HEK293T (cell line): ENCODE measurements around the gene RAB15.
"Not testable (repeated sequence)": the region's sequence is repeated elsewhere in the genome, so short reads cannot be mapped to it uniquely, and the experiment has no call there.

Experiments
- CTCF ChIA-PET: fragments of 350-600 bp; formaldehyde crosslinking; extraction: SDS; loops from one replicate; lab custom pipeline; 2021; ENCODE audit warnings: antibody characterized with exemption, inconsistent platforms; lab: Yijun Ruan, JAX
- POLR2A ChIA-PET: fragments of 350-600 bp; formaldehyde crosslinking; extraction: SDS; loops from one replicate; lab custom pipeline; 2020; ENCODE audit warnings: antibody characterized with exemption, inconsistent platforms; lab: Yijun Ruan, JAX
- DNase-seq: peaks from one replicate; pipeline ENCODE4 v3.0.0; 2012; ENCODE audit warnings: mixed read lengths; ENCODE audit errors: extremely low spot score
- ARNT ChIP-seq: fragments of 450-650 bp; IDR thresholded peaks from 2 replicates; pipeline ENCODE4 v1.6.1; 2017; ENCODE audit warnings: mild to moderate bottlenecking
- BHLHE40 ChIP-seq: fragments of 450-650 bp; IDR thresholded peaks from 2 replicates; pipeline ENCODE4 v1.6.1; 2016; ENCODE audit warnings: mild to moderate bottlenecking, moderate library complexity, borderline replicate concordance
- CTBP1 ChIP-seq: fragments of 450-650 bp; IDR thresholded peaks from 2 replicates; pipeline ENCODE4 v1.6.1; 2016; ENCODE audit warnings: borderline replicate concordance
- ELF4 ChIP-seq: fragments of 450-650 bp; IDR thresholded peaks from 2 replicates; pipeline ENCODE4 v1.6.1; 2017; ENCODE audit warnings: antibody characterized with exemption
- FOXA1 ChIP-seq: fragments of 450-650 bp; IDR thresholded peaks from 2 replicates; pipeline ENCODE4 v1.6.1; 2016; ENCODE audit warnings: mild to moderate bottlenecking
- FOXK2 ChIP-seq: fragments of 450-650 bp; IDR thresholded peaks from 2 replicates; pipeline ENCODE4 v1.6.1; 2016; ENCODE audit warnings: mild to moderate bottlenecking
- FOXM1 ChIP-seq: fragments of 450-650 bp; IDR thresholded peaks from 2 replicates; pipeline ENCODE4 v1.6.1; 2017; ENCODE audit warnings: mild to moderate bottlenecking, borderline replicate concordance
- HDGF ChIP-seq: fragments of 450-650 bp; IDR thresholded peaks from 2 replicates; pipeline ENCODE4 v1.6.1; 2017; ENCODE audit warnings: antibody characterized with exemption, borderline replicate concordance
- L3MBTL2 ChIP-seq: fragments of 450-650 bp; conservative IDR thresholded peaks from 2 replicates; pipeline ENCODE4 v1.6.1; 2016; ENCODE audit warnings: mild to moderate bottlenecking
- LEF1 ChIP-seq: fragments of 450-650 bp; IDR thresholded peaks from 2 replicates; pipeline ENCODE4 v1.6.1; 2017; ENCODE audit warnings: mild to moderate bottlenecking, borderline replicate concordance
- NFRKB ChIP-seq: fragments of 450-650 bp; IDR thresholded peaks from 2 replicates; pipeline ENCODE4 v1.6.1; 2016; ENCODE audit warnings: mild to moderate bottlenecking, moderate library complexity
- SP1 ChIP-seq: fragments of 450-650 bp; IDR thresholded peaks from 2 replicates; pipeline ENCODE4 v1.6.1; 2017
- SUZ12 ChIP-seq: fragments of 450-650 bp; IDR thresholded peaks from 2 replicates; pipeline ENCODE4 v1.6.1; 2016; ENCODE audit warnings: mild to moderate bottlenecking
- TARDBP ChIP-seq: fragments of 450-650 bp; IDR thresholded peaks from 2 replicates; pipeline ENCODE4 v1.6.1; 2016
- ZNF384 ChIP-seq: fragments of 450-650 bp; IDR thresholded peaks from 2 replicates; pipeline ENCODE4 v1.6.1; 2016
- TF ChIP-seq, protein P1 (sequence below): fragments of 450-650 bp; IDR thresholded peaks from 2 replicates; pipeline ENCODE4 v1.6.1; 2016

Gene RAB15

GRCh38 chr14:64915029-64915424 lies 57.1 kb downstream of the RAB15 start:
- POLR2A ChIA-PET = interaction anchor here (0.5 to 1.8 kb wide), 11 partner anchors 9 to 220 kb away, joined by 3 to 8 read pairs (median 3); no protein-coding TSS in a partner anchor
- CTCF ChIA-PET = interaction anchor here (1.1 kb wide), 1 partner anchor 23 kb away, joined by 3 read pairs; no protein-coding TSS in a partner anchor
- no peak for DNase-seq
- TF ChIP-seq ZNF384 (no peak), ARNT (no peak), BHLHE40 (no peak), SP1 (no peak), L3MBTL2 (no peak), FOXM1 (no peak), FOXA1 (no peak), HDGF (no peak), ELF4 (no peak), SUZ12 (no peak)
- TF ChIP-seq, protein P1, sequence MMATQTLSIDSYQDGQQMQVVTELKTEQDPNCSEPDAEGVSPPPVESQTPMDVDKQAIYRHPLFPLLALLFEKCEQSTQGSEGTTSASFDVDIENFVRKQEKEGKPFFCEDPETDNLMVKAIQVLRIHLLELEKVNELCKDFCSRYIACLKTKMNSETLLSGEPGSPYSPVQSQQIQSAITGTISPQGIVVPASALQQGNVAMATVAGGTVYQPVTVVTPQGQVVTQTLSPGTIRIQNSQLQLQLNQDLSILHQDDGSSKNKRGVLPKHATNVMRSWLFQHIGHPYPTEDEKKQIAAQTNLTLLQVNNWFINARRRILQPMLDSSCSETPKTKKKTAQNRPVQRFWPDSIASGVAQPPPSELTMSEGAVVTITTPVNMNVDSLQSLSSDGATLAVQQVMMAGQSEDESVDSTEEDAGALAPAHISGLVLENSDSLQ = no peak

- peak; percentile 98 for DNase-seq
- POLR2A ChIA-PET = interaction anchor here (0.6 to 1.8 kb wide), 10 partner anchors 8 to 220 kb away, joined by 3 to 8 read pairs (median 3); no protein-coding TSS in a partner anchor
- TF ChIP-seq ELF4 (peak; percentile 75), SP1 (no peak)
- CTCF ChIA-PET = interaction anchor here (0.6 to 1.1 kb wide), 3 partner anchors 23 to 677 kb away, joined by 3 to 4 read pairs (median 3); no protein-coding TSS in a partner anchor
These were observed 57.7 kb downstream of the RAB15 start, which contains the start of gene CHURC1 for GRCh38 chr14:64914237-64915028. TSS of gene CHURC1 (plus strand) at chr14:64914455. CDS start at chr14:64914496, 41 bp downstream.

GRCh38 chr14:64913477-64913876 lies 58.7 kb downstream of the RAB15 start:
- DNase-seq, CTCF ChIA-PET: not testable (repeated sequence)
- POLR2A ChIA-PET = interaction anchor here (1.8 kb wide), 1 partner anchor 74 kb away, joined by 8 read pairs; no protein-coding TSS in a partner anchor

- no peak for TF ChIP-seq L3MBTL2
- TF ChIP-seq SUZ12 = no peak
- TF ChIP-seq, protein P1 = no peak
- no peak for TF ChIP-seq HDGF
- TF ChIP-seq NFRKB = no peak
- TF ChIP-seq FOXK2 = no peak
- TF ChIP-seq TARDBP = no peak
- POLR2A ChIA-PET = no interaction called here
- CTCF ChIA-PET = interaction anchor here (1.6 to 2.3 kb wide), 3 partner anchors 21 to 110 kb away, joined by 3 to 11 read pairs (median 9); no protein-coding TSS in a partner anchor
- no peak for DNase-seq
These were observed 59.9 kb downstream of the RAB15 start for GRCh38 chr14:64912261-64912660.

DNA sequence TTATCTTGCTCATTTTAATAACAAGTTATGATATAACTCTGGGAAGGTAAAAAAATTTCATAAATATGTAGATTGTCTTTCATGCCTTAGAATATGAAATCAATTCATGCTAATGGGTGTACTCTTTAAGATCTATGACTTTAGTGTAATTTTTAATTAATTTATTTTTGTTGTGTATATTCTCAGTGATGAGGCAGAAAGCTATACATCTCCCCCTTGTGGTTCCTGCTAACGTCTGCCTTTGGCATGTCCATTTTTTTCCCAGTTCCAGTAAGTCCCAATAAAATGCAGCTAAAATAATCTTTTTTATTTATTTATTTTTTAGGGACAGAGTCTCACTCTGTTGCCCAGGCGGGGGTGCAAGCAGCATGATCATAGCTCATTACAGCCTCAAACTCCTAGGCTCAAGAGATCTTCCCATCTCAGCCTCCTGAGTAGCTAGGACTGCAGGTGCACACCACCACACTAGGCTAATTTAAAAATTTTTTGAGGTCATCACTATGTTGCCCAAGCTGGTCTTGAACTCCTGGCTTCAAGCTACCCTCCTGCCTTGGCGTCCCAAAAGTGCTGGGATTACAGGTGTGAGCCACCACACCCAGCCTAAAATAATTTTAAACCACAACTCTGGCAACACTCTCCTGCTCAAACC lies 61.2 kb downstream of the RAB15 start:
- no peak for TF ChIP-seq NFRKB
- TF ChIP-seq, protein P1 = no peak
- TF ChIP-seq FOXK2 = no peak
- TF ChIP-seq LEF1 = no peak
- peak; percentile 68; the same call in 1 of the 2 replicates for TF ChIP-seq ZNF384
- ChIA-PET CTCF (interaction anchor here (0.5 to 2.3 kb wide), 20 partner anchors 14 to 532 kb away, joined by 3 to 27 read pairs (median 4); partner anchors contain the start of gene SPTB), POLR2A (interaction anchor here (1.6 kb wide), 1 partner anchor 76 kb away, joined by 4 read pairs; no protein-coding TSS in a partner anchor)
- DNase-seq = peak; percentile 29

DNA sequence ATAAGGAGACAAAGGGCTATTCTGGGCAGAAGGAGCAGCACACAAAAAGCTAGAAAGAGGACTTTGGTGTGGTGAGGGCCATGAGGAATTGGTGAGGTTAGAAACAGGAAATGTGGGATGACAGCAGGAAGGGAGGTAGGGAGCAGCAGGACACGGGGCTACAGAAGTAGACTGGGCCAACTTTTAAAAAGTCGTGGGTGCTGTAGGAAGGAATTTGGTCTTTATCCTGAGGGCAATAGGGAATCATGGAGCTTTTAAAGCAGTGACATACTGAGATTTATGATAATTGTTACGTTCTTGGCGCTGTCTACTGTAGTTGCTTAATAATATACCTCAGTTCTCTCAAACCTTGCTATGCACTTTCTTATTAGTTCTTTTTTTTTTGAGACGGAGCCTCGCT lies 66.1 kb downstream of the RAB15 start:
- TF ChIP-seq ZNF384 (no peak), CTBP1 (no peak), L3MBTL2 (no peak), ELF4 (no peak), LEF1 (no peak), TARDBP (no peak), BHLHE40 (no peak), FOXK2 (no peak)
- TF ChIP-seq, protein P1 = peak; percentile 60; the same call in 1 of the 2 replicates
- ChIA-PET POLR2A (interaction anchor here (1.2 kb wide), 1 partner anchor 9 kb away, joined by 5 read pairs; the partner anchor contains the start of gene CHURC1), CTCF (interaction anchor here (0.6 to 1.4 kb wide), 2 partner anchors 14 to 23 kb away, joined by 4 to 7 read pairs; no protein-coding TSS in a partner anchor)
- no peak for DNase-seq
